ENCODE measurements around the gene SASS6. TPM values are rescaled to one million over a fixed set of nuclear protein-coding genes. Genes with fewer than 3 reads are reported as not detected.

SASS6 gene
- total and polyA plus RNA-seq, 5 donors = 1.4 to 2.4 (median 2.3) TPM

- intact Hi-C loops (cut with DNase I) = no loop called here
These were observed 23.1 kb downstream of the SASS6 start for GRCh38 chr1:100109554-100110066.

GRCh38 chr1:100107696-100108095 is 25.0 kb downstream of the SASS6 start:
- ATAC-seq (no peak), DNase-seq (no peak)
- Histone ChIP-seq H3K27ac (ENCODE audit: low read length) (no peak overlapping the region), H3K27me3 (ENCODE audit: control insufficient read depth, insufficient read depth) (no peaks in the 10 kb centered on the region), H3K4me3 (ENCODE audit: low read length) (no peak overlapping the region), H3K9me3 (ENCODE audit: control insufficient read depth, low read length) (no peaks in the 10 kb centered on the region), H3K4me1 (ENCODE audit: control insufficient read depth, insufficient read depth, low read length) (no peaks in the 10 kb centered on the region)
- intact Hi-C loops (cut with DNase I) = no loop called here
- WGBS = 79% methylated on average over 4 of the region's 4 CpGs

More at GRCh38 chr1:100109554-100110066, 23.1 kb downstream of the SASS6 start:
- H3K4me3 ChIP-seq (ENCODE audit: low read length) = no peak overlapping the region
- no peak overlapping the region for H3K27ac ChIP-seq (ENCODE audit: low read length)
- ATAC-seq (no peak), DNase-seq (no peak)
- H3K27me3 ChIP-seq (ENCODE audit: control insufficient read depth, insufficient read depth) = no peaks in the 10 kb centered on the region
- no peaks in the 10 kb centered on the region for H3K4me1 ChIP-seq (ENCODE audit: control insufficient read depth, insufficient read depth, low read length)
- H3K9me3 ChIP-seq (ENCODE audit: control insufficient read depth, low read length) = no peaks in the 10 kb centered on the region

- WGBS = 64% methylated on average over 2 of the region's 2 CpGs
- no peak for DNase-seq
These were observed 31.2 kb downstream of the SASS6 start for GRCh38 chr1:100101564-100101963.

GRCh38 chr1:100100202-100100601 is 32.5 kb downstream of the SASS6 start:
- no peaks in the 10 kb centered on the region for H3K27me3 ChIP-seq (ENCODE audit: control insufficient read depth, insufficient read depth)
- intact Hi-C loops (cut with DNase I) = no loop called here
- no peak overlapping the region for H3K4me3 ChIP-seq (ENCODE audit: low read length)
- WGBS = 27% methylated on average over 1 of the region's 1 CpG
- H3K27ac ChIP-seq (ENCODE audit: low read length) = no peak overlapping the region
- no peaks in the 10 kb centered on the region for H3K9me3 ChIP-seq (ENCODE audit: control insufficient read depth, low read length)
- DNase-seq (no peak), ATAC-seq (no peak)
- H3K4me1 ChIP-seq (ENCODE audit: control insufficient read depth, insufficient read depth, low read length) = no peaks in the 10 kb centered on the region

More at GRCh38 chr1:100101564-100101963, 31.2 kb downstream of the SASS6 start:
- Histone ChIP-seq H3K9me3 (ENCODE audit: control insufficient read depth, low read length) (no peaks in the 10 kb centered on the region), H3K4me3 (ENCODE audit: low read length) (no peak overlapping the region), H3K27ac (ENCODE audit: low read length) (no peak overlapping the region), H3K4me1 (ENCODE audit: control insufficient read depth, insufficient read depth, low read length) (no peaks in the 10 kb centered on the region), H3K27me3 (ENCODE audit: control insufficient read depth, insufficient read depth) (no peaks in the 10 kb centered on the region)
- no peak for ATAC-seq
- intact Hi-C loops (cut with DNase I) = no loop called here

- no peaks in the 10 kb centered on the region for H3K9me3 ChIP-seq (ENCODE audit: control insufficient read depth, low read length)
- intact Hi-C loops (cut with DNase I) = no loop called here
- H3K4me3 ChIP-seq (ENCODE audit: low read length) = no peak overlapping the region
- DNase-seq (no peak), ATAC-seq (no peak)
- no peaks in the 10 kb centered on the region for H3K27me3 ChIP-seq (ENCODE audit: control insufficient read depth, insufficient read depth)
- no peak overlapping the region for H3K27ac ChIP-seq (ENCODE audit: low read length)
- H3K4me1 ChIP-seq (ENCODE audit: control insufficient read depth, insufficient read depth, low read length) = peaks cover 1% of the 10 kb centered on the region
- 80% methylated on average over 3 of the region's 3 CpGs for WGBS
These were observed 42.3 kb downstream of the SASS6 start for GRCh38 chr1:100090471-100090870.

GRCh38 chr1:100089082-100089481 is 43.6 kb downstream of the SASS6 start:
- Histone ChIP-seq H3K27me3 (ENCODE audit: control insufficient read depth, insufficient read depth) (no peaks in the 10 kb centered on the region), H3K4me1 (ENCODE audit: control insufficient read depth, insufficient read depth, low read length) (peaks cover 1% of the 10 kb centered on the region), H3K27ac (ENCODE audit: low read length) (no peak overlapping the region), H3K4me3 (ENCODE audit: low read length) (no peak overlapping the region), H3K9me3 (ENCODE audit: control insufficient read depth, low read length) (no peaks in the 10 kb centered on the region)
- DNase-seq (no peak), ATAC-seq (no peak)
- 94% methylated on average over 1 of the region's 1 CpG for WGBS
- intact Hi-C loops (cut with DNase I) = no loop called here

- no peaks in the 10 kb centered on the region for H3K9me3 ChIP-seq (ENCODE audit: control insufficient read depth, low read length)
- no peak overlapping the region for H3K27ac ChIP-seq (ENCODE audit: low read length)
- no peak overlapping the region for H3K4me3 ChIP-seq (ENCODE audit: low read length)
- DNase-seq = no peak
- no peaks in the 10 kb centered on the region for H3K27me3 ChIP-seq (ENCODE audit: control insufficient read depth, insufficient read depth)
- H3K4me1 ChIP-seq (ENCODE audit: control insufficient read depth, insufficient read depth, low read length) = peaks cover 1% of the 10 kb centered on the region
- WGBS = 92% methylated on average over 1 of the region's 1 CpG
- ATAC-seq = no peak
- intact Hi-C loops (cut with DNase I) = no loop called here
These were observed 45.3 kb downstream of the SASS6 start for GRCh38 chr1:100087396-100087795.

GRCh38 chr1:100080331-100080730 is 52.4 kb downstream of the SASS6 start:
- WGBS = 82% methylated on average over 3 of the region's 3 CpGs
- H3K27me3 ChIP-seq (ENCODE audit: control insufficient read depth, insufficient read depth) = no peaks in the 10 kb centered on the region
- H3K9me3 ChIP-seq (ENCODE audit: control insufficient read depth, low read length) = no peaks in the 10 kb centered on the region
- DNase-seq (no peak), ATAC-seq (no peak)
- intact Hi-C loops (cut with DNase I) = no loop called here
- H3K4me1 ChIP-seq (ENCODE audit: control insufficient read depth, insufficient read depth, low read length) = peaks cover 3% of the 10 kb centered on the region
- no peak overlapping the region for H3K4me3 ChIP-seq (ENCODE audit: low read length)
- no peak overlapping the region for H3K27ac ChIP-seq (ENCODE audit: low read length)

GRCh38 chr1:100077531-100077930 is 55.2 kb downstream of the SASS6 start:
- peak in 2 of 3 donors; percentile 23 to 48 for DNase-seq
- intact Hi-C loops (cut with DNase I) = no loop called here
- Histone ChIP-seq H3K4me3 (ENCODE audit: low read length) (no peak overlapping the region), H3K9me3 (ENCODE audit: control insufficient read depth, low read length) (no peaks in the 10 kb centered on the region), H3K4me1 (ENCODE audit: control insufficient read depth, insufficient read depth, low read length) (peaks cover 3% of the 10 kb centered on the region), H3K27me3 (ENCODE audit: control insufficient read depth, insufficient read depth) (no peaks in the 10 kb centered on the region), H3K27ac (ENCODE audit: low read length) (no peak overlapping the region)
- peak; percentile 51 to 65 for ATAC-seq
- 43% methylated on average over 5 of the region's 5 CpGs for WGBS

- intact Hi-C loops (cut with DNase I) = no loop called here
- H3K4me1 ChIP-seq (ENCODE audit: control insufficient read depth, insufficient read depth, low read length) = peaks cover 4% of the 10 kb centered on the region
- no peak overlapping the region for H3K27ac ChIP-seq (ENCODE audit: low read length)
- no peaks in the 10 kb centered on the region for H3K27me3 ChIP-seq (ENCODE audit: control insufficient read depth, insufficient read depth)
- H3K9me3 ChIP-seq (ENCODE audit: control insufficient read depth, low read length) = no peaks in the 10 kb centered on the region
- H3K4me3 ChIP-seq (ENCODE audit: low read length) = no peak overlapping the region
- no peak for DNase-seq
- no peak for ATAC-seq
These were observed 56.0 kb downstream of the SASS6 start for GRCh38 chr1:100076744-100077143.

GRCh38 chr1:100076319-100076718 is 56.4 kb downstream of the SASS6 start:
- ATAC-seq (no peak), DNase-seq (no peak)
- intact Hi-C loops (cut with DNase I) = no loop called here
- Histone ChIP-seq H3K4me3 (ENCODE audit: low read length) (no peak overlapping the region), H3K9me3 (ENCODE audit: control insufficient read depth, low read length) (no peaks in the 10 kb centered on the region), H3K27me3 (ENCODE audit: control insufficient read depth, insufficient read depth) (no peaks in the 10 kb centered on the region), H3K27ac (ENCODE audit: low read length) (no peak overlapping the region), H3K4me1 (ENCODE audit: control insufficient read depth, insufficient read depth, low read length) (peaks cover 4% of the 10 kb centered on the region)
- 58% methylated on average over 2 of the region's 2 CpGs for WGBS

GRCh38 chr1:100075773-100076172 is 57.0 kb downstream of the SASS6 start:
- Histone ChIP-seq H3K4me3 (ENCODE audit: low read length) (no peak overlapping the region), H3K9me3 (ENCODE audit: control insufficient read depth, low read length) (no peaks in the 10 kb centered on the region), H3K27ac (ENCODE audit: low read length) (peak overlapping the region; percentile 87), H3K4me1 (ENCODE audit: control insufficient read depth, insufficient read depth, low read length) (peaks cover 4% of the 10 kb centered on the region), H3K27me3 (ENCODE audit: control insufficient read depth, insufficient read depth) (no peaks in the 10 kb centered on the region)
- peak; percentile 38 to 44 for ATAC-seq
- intact Hi-C loops (cut with DNase I) = no loop called here
- 75% methylated on average over 3 of the region's 3 CpGs for WGBS
- DNase-seq = no peak

Data from right cardiac atrium (tissue), 5 donors.